Adrenal gland (tissue), 5 donors: ENCODE results near the gene PPM1J.

ENCODE experiments used
- POLR2A ChIP-seq, 2 donors: fragments of 450-650 bp; IDR thresholded peaks; one replicate each; pipeline ENCODE4 v1.6.1; 2017; ENCODE audit warnings: antibody characterized with exemption in 2 of 2, mild to moderate bottlenecking in 2 of 2, moderate library complexity in 1 of 2
- TF ChIP-seq, protein P1 (sequence below), 6 experiments: fragments of 450-650 bp in 4 of 6; fragments of 200-600 bp in 2 of 6; sonication (generic) in 1 of 6; IDR thresholded peaks; 1 replicate in 5 of 6; 2 replicates in 1 of 6; pipeline versions ENCODE4 v1.5.1 to v1.8.0; 2016 to 2021; ENCODE audit warnings: antibody characterized with exemption in 6 of 6, mild to moderate bottlenecking in 2 of 6, moderate library complexity in 1 of 6
- donor health status: DM: no; HTN: no; CAD: no.

DNA sequence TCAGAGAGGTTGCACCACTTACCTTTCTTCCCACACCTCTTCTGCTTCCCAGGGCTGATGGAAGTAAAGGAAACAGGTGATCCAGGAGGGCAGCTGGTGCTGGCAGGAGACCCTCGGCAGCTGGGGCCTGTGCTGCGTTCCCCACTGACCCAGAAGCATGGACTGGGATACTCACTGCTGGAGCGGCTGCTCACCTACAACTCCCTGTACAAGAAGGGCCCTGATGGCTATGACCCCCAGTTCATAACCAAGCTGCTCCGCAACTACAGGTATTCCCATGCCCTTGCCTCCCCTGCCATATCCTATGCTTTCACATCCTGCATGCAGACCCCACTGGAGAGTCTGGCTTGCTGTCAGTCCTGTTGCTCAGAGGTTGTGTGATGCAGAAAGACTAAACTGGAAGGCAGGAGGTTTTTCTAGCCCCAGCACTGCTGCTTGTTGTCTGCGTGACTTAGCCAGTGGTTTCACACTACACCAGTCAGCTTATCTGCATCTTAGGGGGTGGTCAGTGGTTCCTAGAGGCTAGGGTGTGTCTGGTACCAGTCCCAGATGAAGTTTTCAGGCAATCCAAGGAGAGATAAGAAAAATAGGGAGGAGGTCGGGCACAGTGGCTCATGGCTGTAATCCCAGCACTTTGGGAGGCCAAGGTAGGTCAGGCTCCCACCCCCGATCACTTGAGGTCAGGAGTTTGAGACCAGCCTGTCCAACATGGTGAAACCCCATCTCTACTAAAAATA lies 18.4 kb downstream of the PPM1J start:
- TF ChIP-seq, protein P1, sequence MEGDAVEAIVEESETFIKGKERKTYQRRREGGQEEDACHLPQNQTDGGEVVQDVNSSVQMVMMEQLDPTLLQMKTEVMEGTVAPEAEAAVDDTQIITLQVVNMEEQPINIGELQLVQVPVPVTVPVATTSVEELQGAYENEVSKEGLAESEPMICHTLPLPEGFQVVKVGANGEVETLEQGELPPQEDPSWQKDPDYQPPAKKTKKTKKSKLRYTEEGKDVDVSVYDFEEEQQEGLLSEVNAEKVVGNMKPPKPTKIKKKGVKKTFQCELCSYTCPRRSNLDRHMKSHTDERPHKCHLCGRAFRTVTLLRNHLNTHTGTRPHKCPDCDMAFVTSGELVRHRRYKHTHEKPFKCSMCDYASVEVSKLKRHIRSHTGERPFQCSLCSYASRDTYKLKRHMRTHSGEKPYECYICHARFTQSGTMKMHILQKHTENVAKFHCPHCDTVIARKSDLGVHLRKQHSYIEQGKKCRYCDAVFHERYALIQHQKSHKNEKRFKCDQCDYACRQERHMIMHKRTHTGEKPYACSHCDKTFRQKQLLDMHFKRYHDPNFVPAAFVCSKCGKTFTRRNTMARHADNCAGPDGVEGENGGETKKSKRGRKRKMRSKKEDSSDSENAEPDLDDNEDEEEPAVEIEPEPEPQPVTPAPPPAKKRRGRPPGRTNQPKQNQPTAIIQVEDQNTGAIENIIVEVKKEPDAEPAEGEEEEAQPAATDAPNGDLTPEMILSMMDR (IDR thresholded peaks at IDR 0.05): no peak
- no peak for TF ChIP-seq POLR2A (IDR thresholded peaks at IDR 0.05)
